GM19452 (cell line): ENCODE results near the gene CNDP1.

Experiments used
- ATAC-seq: cut with Tn5 transposase; IDR thresholded peaks from one replicate; pipeline ENCODE4 v1.9.1; 2021; ENCODE audit not compliant: unreplicated experiment

Gene CNDP1

GRCh38 chr18:74505776-74506175 is 28.5 kb upstream of the CNDP1 start:
- ATAC-seq: no peak

GRCh38 chr18:74506448-74507084 is 27.7 kb upstream of the CNDP1 start:
- no peak for ATAC-seq

GRCh38 chr18:74507097-74507881 is 27.0 kb upstream of the CNDP1 start:
- no peak for ATAC-seq

GRCh38 chr18:74507927-74508326 is 26.4 kb upstream of the CNDP1 start:
- ATAC-seq: no peak

GRCh38 chr18:74508366-74508765 is 25.9 kb upstream of the CNDP1 start:
- ATAC-seq: no peak

GRCh38 chr18:74508821-74509225 is 25.5 kb upstream of the CNDP1 start:
- no peak for ATAC-seq

- no peak for ATAC-seq
Measured at GRCh38 chr18:74509856-74510769, 24.2 kb upstream of the CNDP1 start.

- ATAC-seq: no peak
Measured at GRCh38 chr18:74510770-74511095, 23.6 kb upstream of the CNDP1 start.

GRCh38 chr18:74511823-74512222 is 22.5 kb upstream of the CNDP1 start:
- ATAC-seq: no peak

GRCh38 chr18:74512321-74513053 is 21.8 kb upstream of the CNDP1 start:
- ATAC-seq: no peak

GRCh38 chr18:74513149-74513882 is 21.0 kb upstream of the CNDP1 start:
- no peak for ATAC-seq

- ATAC-seq: no peak
Measured at GRCh38 chr18:74513883-74514205, 20.5 kb upstream of the CNDP1 start.

- no peak for ATAC-seq
Measured at GRCh38 chr18:74514860-74515495, 19.3 kb upstream of the CNDP1 start.

GRCh38 chr18:74515620-74516231 is 18.6 kb upstream of the CNDP1 start:
- ATAC-seq: no peak

- no peak for ATAC-seq
Measured at GRCh38 chr18:74516271-74517235, 17.7 kb upstream of the CNDP1 start.

- no peak for ATAC-seq
Measured at GRCh38 chr18:74517236-74517630, 17.1 kb upstream of the CNDP1 start.

- ATAC-seq: no peak
Measured at GRCh38 chr18:74518456-74519295, 15.6 kb upstream of the CNDP1 start.
